ENCODE results near the gene MOB3C.
"Not testable (repeated sequence)": the region's sequence is repeated elsewhere in the genome, so short reads cannot be mapped to it uniquely, and the experiment has no call there.

Gene MOB3C

GRCh38 chr1:46654012-46654411 is 37.4 kb upstream of the MOB3C start:
- no peak overlapping the region for H3K4me3 ChIP-seq (ENCODE audit: low read depth, low read length)
- DNase-seq (ENCODE audit: low read depth), result no peak
- TF ChIP-seq, protein P1, sequence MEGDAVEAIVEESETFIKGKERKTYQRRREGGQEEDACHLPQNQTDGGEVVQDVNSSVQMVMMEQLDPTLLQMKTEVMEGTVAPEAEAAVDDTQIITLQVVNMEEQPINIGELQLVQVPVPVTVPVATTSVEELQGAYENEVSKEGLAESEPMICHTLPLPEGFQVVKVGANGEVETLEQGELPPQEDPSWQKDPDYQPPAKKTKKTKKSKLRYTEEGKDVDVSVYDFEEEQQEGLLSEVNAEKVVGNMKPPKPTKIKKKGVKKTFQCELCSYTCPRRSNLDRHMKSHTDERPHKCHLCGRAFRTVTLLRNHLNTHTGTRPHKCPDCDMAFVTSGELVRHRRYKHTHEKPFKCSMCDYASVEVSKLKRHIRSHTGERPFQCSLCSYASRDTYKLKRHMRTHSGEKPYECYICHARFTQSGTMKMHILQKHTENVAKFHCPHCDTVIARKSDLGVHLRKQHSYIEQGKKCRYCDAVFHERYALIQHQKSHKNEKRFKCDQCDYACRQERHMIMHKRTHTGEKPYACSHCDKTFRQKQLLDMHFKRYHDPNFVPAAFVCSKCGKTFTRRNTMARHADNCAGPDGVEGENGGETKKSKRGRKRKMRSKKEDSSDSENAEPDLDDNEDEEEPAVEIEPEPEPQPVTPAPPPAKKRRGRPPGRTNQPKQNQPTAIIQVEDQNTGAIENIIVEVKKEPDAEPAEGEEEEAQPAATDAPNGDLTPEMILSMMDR (IDR thresholded peaks at IDR 0.05; ENCODE audit: insufficient read depth, low read depth, low read length, missing control alignments), result no peak

DNA sequence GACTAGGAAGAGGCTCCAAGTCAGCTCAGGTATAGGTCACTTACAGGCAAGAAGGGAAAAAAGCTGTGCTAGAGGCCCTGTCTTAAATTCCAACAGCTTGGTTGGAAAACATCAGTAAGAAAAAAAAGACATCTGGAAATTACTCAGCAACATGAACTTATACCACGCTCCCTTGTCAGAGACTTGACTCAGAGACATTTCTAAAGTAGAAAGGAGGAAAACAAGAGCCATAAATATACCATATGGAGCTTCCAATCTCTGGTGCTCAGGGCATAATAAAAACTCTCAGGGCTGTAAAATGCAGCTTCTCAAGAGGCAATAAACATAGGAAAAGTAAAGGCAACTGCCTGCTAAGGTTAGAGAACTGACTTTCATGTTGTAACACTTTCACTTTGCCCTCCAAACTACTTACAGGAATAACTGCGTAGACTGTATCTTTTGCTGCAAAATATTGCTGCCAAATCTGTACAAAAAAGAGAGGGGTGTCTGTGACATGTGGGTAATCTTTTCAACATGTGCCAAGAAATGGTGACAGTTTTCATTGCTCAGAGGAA is 36.9 kb upstream of the MOB3C start:
- TF ChIP-seq, protein P1 (IDR thresholded peaks at IDR 0.05; ENCODE audit: insufficient read depth, low read depth, low read length, missing control alignments), result no peak
- no peak overlapping the region for H3K4me3 ChIP-seq (ENCODE audit: low read depth, low read length)
- no peak for DNase-seq (ENCODE audit: low read depth)

GRCh38 chr1:46652321-46653100 is 35.9 kb upstream of the MOB3C start:
- DNase-seq (ENCODE audit: low read depth), result no peak
- no peak overlapping the region for H3K4me3 ChIP-seq (ENCODE audit: low read depth, low read length)
- TF ChIP-seq, protein P1 (IDR thresholded peaks at IDR 0.05; ENCODE audit: insufficient read depth, low read depth, low read length, missing control alignments), result no peak

- not testable (repeated sequence) for DNase-seq (ENCODE audit: low read depth); H3K4me3 ChIP-seq (ENCODE audit: low read depth, low read length)
These were observed 34.5 kb upstream of the MOB3C start for GRCh38 chr1:46651152-46651551.

DNA sequence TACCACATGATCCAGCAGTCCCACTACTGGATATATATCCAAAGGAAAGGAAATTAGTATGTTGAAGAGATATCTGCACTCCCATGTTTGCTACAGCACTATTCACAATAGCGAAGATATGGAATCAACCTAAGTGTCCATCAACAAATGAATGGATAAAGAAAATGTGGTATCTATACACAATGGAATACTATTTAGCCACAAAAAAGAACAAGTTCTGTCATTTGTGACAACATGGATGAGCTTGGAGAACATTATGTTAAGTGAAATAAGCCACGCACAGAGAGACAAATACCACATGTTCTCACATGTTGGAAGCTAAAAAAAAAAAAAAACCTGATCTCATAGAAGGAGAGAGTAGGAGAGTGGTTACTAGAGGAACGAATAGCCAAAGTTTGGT is 33.9 kb upstream of the MOB3C start:
- H3K4me3 ChIP-seq (ENCODE audit: low read depth, low read length), result no peak overlapping the region
- no peak for DNase-seq (ENCODE audit: low read depth)
- TF ChIP-seq, protein P1 (IDR thresholded peaks at IDR 0.05; ENCODE audit: insufficient read depth, low read depth, low read length, missing control alignments), result no peak

DNA sequence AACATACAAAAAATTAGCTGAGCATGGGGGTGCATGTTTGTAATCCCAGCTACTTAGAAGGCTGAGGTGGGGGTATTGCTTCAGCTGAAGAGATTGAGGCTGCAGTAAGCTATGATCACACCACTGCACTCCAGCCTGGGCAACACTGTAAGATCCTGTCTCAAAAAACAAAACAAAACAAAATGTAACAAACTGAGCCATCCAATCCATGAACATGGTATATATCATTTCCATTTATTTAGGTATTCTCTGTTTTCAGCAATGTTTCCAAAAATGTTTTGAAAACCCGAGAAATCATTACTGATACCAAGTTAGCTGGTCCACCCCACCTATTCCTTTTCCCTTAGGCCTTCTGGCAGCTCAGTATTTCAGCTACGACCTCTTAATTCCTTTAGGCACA is 33.2 kb upstream of the MOB3C start:
- no peak overlapping the region for H3K4me3 ChIP-seq (ENCODE audit: low read depth, low read length)
- DNase-seq (ENCODE audit: low read depth), result no peak
- TF ChIP-seq, protein P1 (IDR thresholded peaks at IDR 0.05; ENCODE audit: insufficient read depth, low read depth, low read length, missing control alignments), result no peak

GRCh38 chr1:46647611-46648010 is 31.0 kb upstream of the MOB3C start:
- no peak overlapping the region for H3K4me3 ChIP-seq (ENCODE audit: low read depth, low read length)
- TF ChIP-seq, protein P1 (IDR thresholded peaks at IDR 0.05; ENCODE audit: insufficient read depth, low read depth, low read length, missing control alignments), result no peak
- DNase-seq (ENCODE audit: low read depth), result no peak
